PC-9 (cell line): ENCODE measurements around the gene ADGRD1. TPM values are rescaled to one million over a fixed set of nuclear protein-coding genes. Genes with fewer than 3 reads are reported as not detected.
"Not testable (repeated sequence)": the region's sequence is repeated elsewhere in the genome, so short reads cannot be mapped to it uniquely, and the experiment has no call there.

Source experiments
- BruUV-seq: library from RNA; stranded (reverse); fragments of 400-500 nt; replicated peaks from 2 replicates; lab custom pipeline; 2021; lab: Mats Ljungman, UMichigan
- CTCF ChIA-PET: fragments of 300-600 bp; sonication (Branson Sonifier 250); formaldehyde crosslinking; loops from one replicate; lab custom pipeline; 2022; ENCODE audit warnings: antibody characterized with exemption; lab: Charles Lee
- POLR2A ChIA-PET: fragments of 300-600 bp; sonication (Branson Sonifier 250); formaldehyde crosslinking; loops from one replicate; lab custom pipeline; 2022; ENCODE audit warnings: antibody characterized with exemption; ENCODE audit not compliant: unreplicated experiment; lab: Charles Lee
- DNase-seq, 2 experiments: peaks; one replicate each; pipeline versions ENCODE4 v3.0.0 to v3.0.0-alpha.2; 2015 to 2022; ENCODE audit warnings: mixed read lengths in 1 of 2
- H2AFZ ChIP-seq: fragments of 200-600 bp; sonication (generic); 2 replicates; pipeline ENCODE4 v1.8.1; 2017; ENCODE audit warnings: antibody characterized with exemption
- H3F3A ChIP-seq: fragments of 200-600 bp; sonication (generic); 2 replicates; pipeline ENCODE4 v1.8.1; 2017; ENCODE audit warnings: antibody characterized with exemption, mild to moderate bottlenecking, low read depth; ENCODE audit not compliant: insufficient read depth
- H3K27ac ChIP-seq: fragments of 200-600 bp; sonication (generic); 2 replicates; pipeline ENCODE4 v1.6.1; 2016; ENCODE audit warnings: mixed run types
- H3K27me3 ChIP-seq: fragments of 200-600 bp; sonication (generic); 2 replicates; pipeline ENCODE4 v1.6.1; 2016; ENCODE audit warnings: low read depth, mixed run types; ENCODE audit not compliant: insufficient read depth
- H3K36me3 ChIP-seq: fragments of 200-600 bp; sonication (generic); 2 replicates; pipeline ENCODE4 v1.6.1; 2016; ENCODE audit warnings: low read depth, mixed run types
- H3K4me1 ChIP-seq: fragments of 200-600 bp; sonication (generic); replicated peaks from 2 replicates; pipeline ENCODE4 v1.6.1; 2016; ENCODE audit warnings: mixed run types; ENCODE audit not compliant: insufficient read depth
- H3K4me2 ChIP-seq: fragments of 200-600 bp; sonication (generic); 2 replicates; pipeline ENCODE4 v1.6.1; 2017; ENCODE audit warnings: mixed run types
- H3K4me3 ChIP-seq: fragments of 200-600 bp; sonication (generic); 2 replicates; pipeline ENCODE4 v1.6.1; 2016; ENCODE audit warnings: mixed run types
- H3K79me2 ChIP-seq: fragments of 200-600 bp; sonication (generic); 2 replicates; pipeline ENCODE4 v1.6.1; 2017; ENCODE audit warnings: low read depth, mixed run types
- H3K9me2 ChIP-seq: fragments of 200-600 bp; sonication (generic); 2 replicates; pipeline ENCODE4 v1.8.1; 2017; ENCODE audit warnings: mild to moderate bottlenecking; ENCODE audit not compliant: insufficient read depth
- H3K9me3 ChIP-seq: fragments of 200-600 bp; sonication (generic); 2 replicates; pipeline ENCODE4 v1.8.1; 2016; ENCODE audit warnings: low read depth; ENCODE audit not compliant: insufficient read depth
- H4K20me1 ChIP-seq: fragments of 200-600 bp; sonication (generic); 2 replicates; pipeline ENCODE4 v1.8.1; 2017; ENCODE audit not compliant: insufficient read depth
- CTCF ChIP-seq: fragments of 200-600 bp; sonication (generic); conservative IDR thresholded peaks from 2 replicates; pipeline ENCODE4 v1.6.1; 2017; ENCODE audit warnings: mixed run types, antibody characterized with exemption, mild to moderate bottlenecking, moderate library complexity
- EZH2 ChIP-seq: fragments of 200-600 bp; sonication (generic); IDR thresholded peaks from 2 replicates; pipeline ENCODE4 v1.8.0; 2017; ENCODE audit warnings: antibody characterized with exemption, low read depth
- intact Hi-C: fragments of 100-400 bp; cut with micrococcal nuclease; formaldehyde crosslinking; loops from one replicate; pipeline ENCODE4 v1.10.0; 2022; ENCODE audit not compliant: unreplicated experiment
- total RNA-seq: library from RNA; stranded (reverse); gene quantifications from 2 replicates; pipeline ENCODE4 v1.2.3, GENCODE V29; 2021

Gene ADGRD1
- total RNA-seq, 1 experiment from 2014 or later = not detected

DNA sequence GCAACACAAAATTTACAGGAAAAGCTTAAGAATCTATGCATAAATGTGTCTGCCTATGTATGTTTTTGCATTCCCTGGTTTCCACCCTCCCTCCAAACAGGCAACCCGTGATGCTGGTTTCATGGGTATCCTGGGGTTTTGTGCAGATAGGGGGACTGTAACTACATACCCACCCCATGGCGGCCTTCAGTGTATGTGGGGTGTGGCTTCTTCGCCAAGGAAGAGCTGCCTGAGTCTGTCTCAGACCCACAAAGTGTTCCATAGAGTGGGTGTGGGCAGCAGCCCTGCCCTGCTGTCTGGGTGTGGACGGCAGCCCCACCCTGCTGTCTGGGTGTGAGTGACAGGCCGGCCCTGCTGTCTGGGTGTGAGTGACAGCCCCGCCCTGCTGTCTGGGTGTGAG, 174.8 kb downstream of the ADGRD1 start:
- H2AFZ ChIP-seq = no peak overlapping the region

DNA sequence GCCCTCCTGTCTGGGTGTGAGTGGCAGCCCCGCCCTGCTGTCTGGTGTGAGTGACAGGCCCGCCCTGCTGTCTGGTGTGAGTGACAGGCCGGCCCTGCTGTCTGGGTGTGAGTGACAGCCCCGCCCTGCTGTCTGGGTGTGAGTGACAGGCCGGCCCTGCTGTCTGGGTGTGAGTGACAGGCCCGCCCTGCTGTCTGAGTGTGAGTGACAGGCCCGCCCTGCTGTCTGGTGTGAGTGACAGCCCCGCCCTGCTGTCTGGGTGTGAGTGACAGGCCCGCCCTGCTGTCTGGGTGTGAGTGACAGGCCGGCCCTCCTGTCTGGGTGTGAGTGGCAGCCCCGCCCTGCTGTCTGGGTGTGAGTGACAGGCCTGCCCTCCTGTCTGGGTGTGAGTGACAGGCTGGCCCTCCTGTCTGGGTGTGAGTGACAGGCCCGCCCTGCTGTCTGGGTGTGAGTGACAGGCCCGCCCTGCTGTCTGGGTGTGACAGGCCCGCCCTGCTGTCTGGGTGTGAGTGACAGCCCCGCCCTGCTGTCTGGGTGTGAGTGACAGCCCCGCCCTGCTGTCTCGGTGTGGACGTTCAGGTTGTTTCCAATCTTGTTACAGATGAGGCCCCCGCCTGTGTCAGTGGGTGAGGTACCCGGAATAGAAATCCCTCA, 175.4 kb downstream of the ADGRD1 start:
- peaks cover 71% of the 10 kb centered on the region for H3K27me3 ChIP-seq
- POLR2A ChIA-PET, H3K9me2 ChIP-seq, H3F3A ChIP-seq, H3K79me2 ChIP-seq, H3K4me3 ChIP-seq, H3K27ac ChIP-seq, H3K4me1 ChIP-seq, H3K4me2 ChIP-seq, DNase-seq, BruUV-seq, H4K20me1 ChIP-seq, H3K36me3 ChIP-seq, H3K9me3 ChIP-seq, intact Hi-C loops, H2AFZ ChIP-seq, CTCF ChIA-PET: not testable (repeated sequence)

More for the DNA sequence above, 174.8 kb downstream of the ADGRD1 start:
- Histone ChIP-seq H3K9me2 (no peaks in the 10 kb centered on the region), H3F3A (no peaks in the 10 kb centered on the region), H3K27ac (no peak overlapping the region), H3K36me3 (no peaks in the 10 kb centered on the region), H3K9me3 (no peaks in the 10 kb centered on the region), H3K4me3 (no peak overlapping the region), H3K4me2 (no peak overlapping the region), H3K79me2 (no peaks in the 10 kb centered on the region), H4K20me1 (no peaks in the 10 kb centered on the region), H3K4me1 (no peaks in the 10 kb centered on the region), H3K27me3 (peaks cover 71% of the 10 kb centered on the region)
- no TSS peak for BruUV-seq
- TF ChIP-seq CTCF (no peak), EZH2 (no peak)
- ChIA-PET POLR2A (no interaction called here), CTCF (no interaction called here)
- intact Hi-C loops = no loop called here
- DNase-seq = no peak

- intact Hi-C loops = no loop called here
- BruUV-seq = no TSS peak
Observed at GRCh38 chr12:131129839-131130238, 176.1 kb downstream of the ADGRD1 start.

More at GRCh38 chr12:131129839-131130238, 176.1 kb downstream of the ADGRD1 start:
- Histone ChIP-seq H3F3A (no peaks in the 10 kb centered on the region), H2AFZ (no peak overlapping the region), H3K4me1 (no peaks in the 10 kb centered on the region), H3K9me3 (no peaks in the 10 kb centered on the region), H3K79me2 (no peaks in the 10 kb centered on the region), H3K4me3 (no peak overlapping the region), H4K20me1 (no peaks in the 10 kb centered on the region), H3K9me2 (no peaks in the 10 kb centered on the region), H3K4me2 (no peak overlapping the region), H3K36me3 (no peaks in the 10 kb centered on the region), H3K27me3 (peaks cover 71% of the 10 kb centered on the region), H3K27ac (no peak overlapping the region)
- DNase-seq = no peak
- CTCF ChIA-PET = no interaction called here
- TF ChIP-seq CTCF (no peak), EZH2 (no peak)
- POLR2A ChIA-PET = no interaction called here
